Rectal smooth muscle tissue (tissue), 1 donor: ENCODE data around the gene SAMD4B.

Source experiments
- H3K27ac ChIP-seq: one replicate; pipeline ENCODE4 v1.7.0; 2013; ENCODE audit warnings: low read depth, low read length, inconsistent platforms
- H3K27me3 ChIP-seq: one replicate; pipeline ENCODE4 v1.7.0; 2013; ENCODE audit warnings: low read length; ENCODE audit not compliant: control insufficient read depth, insufficient read depth
- H3K36me3 ChIP-seq: one replicate; pipeline ENCODE4 v1.7.0; 2013; ENCODE audit warnings: low read length; ENCODE audit not compliant: control insufficient read depth, insufficient read depth
- H3K4me1 ChIP-seq: one replicate; pipeline ENCODE4 v1.7.0; 2013; ENCODE audit warnings: low read length; ENCODE audit not compliant: control insufficient read depth, insufficient read depth
- H3K4me3 ChIP-seq: one replicate; pipeline ENCODE4 v1.7.0; 2013; ENCODE audit warnings: low read length
- H3K9ac ChIP-seq: one replicate; pipeline ENCODE4 v1.7.0; 2013; ENCODE audit warnings: low read length

Gene SAMD4B

DNA sequence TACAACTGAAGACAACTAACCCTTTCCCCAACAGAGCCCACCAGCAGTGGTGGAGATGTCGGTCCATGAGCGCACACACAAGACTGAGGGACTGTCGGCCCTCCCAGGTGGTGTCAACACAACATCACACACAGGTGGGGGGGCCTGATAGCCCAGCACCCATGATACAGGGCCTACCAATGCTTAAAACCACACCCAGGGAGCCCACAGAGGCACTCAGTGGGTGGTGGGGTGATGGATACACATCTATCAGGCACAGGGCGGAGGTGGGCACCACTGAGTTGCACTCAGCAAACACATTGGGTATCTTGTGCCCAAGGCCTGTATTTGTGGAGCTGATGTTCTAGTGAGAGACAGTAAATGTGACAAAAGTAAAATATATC lies 57.4 kb downstream of the SAMD4B start:
- peaks cover 15% of the 10 kb centered on the region for H3K4me1 ChIP-seq
- H3K9ac ChIP-seq: no peak overlapping the region
- H3K27ac ChIP-seq: no peak overlapping the region
- H3K27me3 ChIP-seq: no peaks in the 10 kb centered on the region
- H3K36me3 ChIP-seq: peaks cover 3% of the 10 kb centered on the region
- H3K4me3 ChIP-seq: no peak overlapping the region

DNA sequence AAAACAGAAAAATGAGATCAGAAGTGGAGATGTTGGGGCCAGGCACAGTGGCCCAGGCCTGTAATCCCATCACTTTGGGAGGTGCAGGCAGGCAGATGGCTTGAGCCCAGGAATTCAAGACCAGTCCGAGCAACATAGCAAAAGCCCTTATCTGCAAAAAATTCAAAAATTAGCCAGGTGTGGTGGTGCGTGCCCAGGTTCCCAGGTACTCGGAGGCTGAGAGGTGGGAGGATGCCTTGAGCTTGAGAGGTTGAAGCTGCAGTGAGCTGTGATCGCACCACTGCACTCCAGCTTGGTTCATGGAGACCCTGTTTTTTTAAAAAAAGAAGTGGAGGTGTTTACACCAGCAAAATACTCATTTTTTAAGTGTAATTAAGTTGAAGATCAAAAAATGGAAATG lies 57.8 kb downstream of the SAMD4B start:
- Histone ChIP-seq H3K27me3 (no peaks in the 10 kb centered on the region), H3K27ac (no peak overlapping the region), H3K4me3 (no peak overlapping the region), H3K4me1 (peaks cover 15% of the 10 kb centered on the region), H3K36me3 (peaks cover under 1% of the 10 kb centered on the region), H3K9ac (no peak overlapping the region)

DNA sequence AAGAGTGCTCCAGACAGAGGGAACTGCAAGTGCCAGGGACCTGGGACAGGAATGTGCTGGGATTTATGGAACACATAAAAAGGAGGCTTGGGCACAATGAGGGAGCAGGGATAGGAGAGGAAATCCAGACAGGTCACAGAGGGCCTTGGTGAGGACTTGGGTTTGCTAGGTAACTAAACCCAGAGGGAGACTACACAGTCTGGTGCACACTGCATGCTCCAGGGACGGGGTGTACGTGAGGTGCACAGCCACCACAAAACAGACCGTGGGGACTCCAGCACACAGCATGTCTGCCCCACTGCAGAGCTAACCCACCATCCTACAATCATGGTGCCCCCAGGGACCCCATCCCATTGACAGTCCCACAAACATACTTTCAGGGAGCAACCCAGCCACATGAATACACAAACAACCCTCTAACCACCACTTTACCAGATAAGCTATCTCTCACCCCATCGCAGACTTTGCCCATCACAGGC lies 58.9 kb downstream of the SAMD4B start:
- H3K4me1 ChIP-seq: peaks cover 19% of the 10 kb centered on the region
- H3K9ac ChIP-seq: no peak overlapping the region
- H3K27ac ChIP-seq: peak overlapping the region; percentile 100

DNA sequence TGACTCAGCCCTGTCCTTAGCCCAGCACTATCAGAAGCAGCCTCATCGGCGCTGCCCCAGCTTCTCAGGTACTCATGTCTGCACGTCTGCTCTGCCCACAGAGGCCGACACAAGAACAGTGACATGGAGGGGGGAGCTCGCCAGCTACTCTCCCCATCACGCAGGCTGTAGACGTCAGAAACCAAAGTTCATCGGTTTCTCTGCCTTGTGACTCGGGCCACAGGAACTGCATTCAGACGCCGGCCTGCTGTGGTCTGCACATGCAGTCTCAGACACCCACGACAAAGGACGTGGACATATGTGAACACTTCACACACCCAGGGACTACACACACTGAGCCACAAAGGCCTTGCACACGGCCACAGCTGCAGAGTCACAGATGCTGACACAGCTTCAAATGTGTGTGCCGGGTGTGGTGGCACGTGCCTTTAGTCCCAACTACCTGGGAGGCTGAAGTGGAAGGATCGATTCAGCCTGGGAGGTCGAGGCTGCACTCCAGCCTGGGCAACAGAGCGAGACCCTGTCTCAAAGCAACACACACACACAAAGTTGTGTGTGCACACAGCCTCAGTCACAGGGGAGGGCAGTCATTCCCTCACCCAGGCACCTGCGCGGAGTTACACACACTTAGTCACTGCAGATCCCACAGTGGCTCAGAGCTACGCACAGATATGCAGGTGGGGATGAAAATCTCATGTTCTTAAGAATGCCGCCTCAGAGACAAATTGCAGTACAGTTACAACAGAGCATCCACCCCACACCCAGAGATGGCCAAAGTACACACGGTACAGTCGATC lies 59.5 kb downstream of the SAMD4B start:
- peaks cover 19% of the 10 kb centered on the region for H3K4me1 ChIP-seq
- peaks cover under 1% of the 10 kb centered on the region for H3K36me3 ChIP-seq
- H3K4me3 ChIP-seq: peak overlapping the region; percentile 48
- H3K27me3 ChIP-seq: no peaks in the 10 kb centered on the region
- peak overlapping the region; percentile 100 for H3K27ac ChIP-seq
- H3K9ac ChIP-seq: peak overlapping the region; percentile 32

More for the DNA sequence above, 58.9 kb downstream of the SAMD4B start:
- H3K4me3 ChIP-seq: no peak overlapping the region
- no peaks in the 10 kb centered on the region for H3K36me3 ChIP-seq
- H3K27me3 ChIP-seq: no peaks in the 10 kb centered on the region

DNA sequence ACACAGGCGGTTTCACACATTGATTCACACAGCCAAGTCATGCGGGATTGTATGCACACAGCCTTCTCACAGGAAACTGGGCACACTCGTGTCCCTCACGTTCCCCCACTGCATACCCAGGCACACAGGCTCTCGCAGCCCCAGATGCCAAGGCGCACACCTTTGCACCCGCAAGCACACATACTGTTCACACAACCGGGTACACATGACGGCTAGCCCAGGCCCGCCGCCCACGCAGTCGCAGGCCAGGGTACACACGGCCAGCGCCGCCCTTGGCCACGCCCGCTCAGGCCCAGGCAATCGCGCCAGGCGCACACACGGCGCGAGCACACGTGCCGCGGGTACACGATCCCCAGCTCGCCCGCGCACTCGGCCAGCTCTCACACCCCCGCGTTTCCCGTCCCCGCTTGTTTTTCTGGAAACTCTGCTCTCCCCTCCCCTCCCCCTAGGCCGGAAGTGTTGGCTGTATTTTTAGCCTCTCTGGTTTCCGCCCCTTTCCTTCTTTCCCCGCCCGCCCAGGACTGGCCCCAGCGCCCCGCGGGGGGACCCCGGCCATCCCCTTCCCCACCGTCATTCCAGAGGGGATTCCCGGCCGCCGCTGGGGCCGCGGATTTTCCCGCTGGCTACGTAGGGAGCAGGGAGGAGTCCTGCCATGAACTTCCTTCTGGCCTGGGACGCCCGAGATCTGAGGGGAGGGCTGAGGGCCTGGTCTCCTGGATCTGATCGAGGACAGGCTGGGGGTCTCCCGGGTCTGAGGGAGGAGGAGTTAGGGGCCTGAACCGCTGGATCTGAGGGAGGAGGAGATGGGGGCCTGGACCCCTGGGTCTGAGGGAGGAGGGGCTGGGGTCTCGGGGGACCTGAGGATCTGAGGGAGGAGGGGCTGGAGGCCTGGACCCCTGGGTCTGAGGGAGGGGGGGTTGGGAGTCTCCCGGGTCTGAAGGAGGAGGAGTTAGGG lies 60.4 kb downstream of the SAMD4B start:
- Histone ChIP-seq H3K27me3 (no peaks in the 10 kb centered on the region), H3K9ac (peak overlapping the region; percentile 91), H3K27ac (peak overlapping the region; percentile 100), H3K4me1 (peaks cover 19% of the 10 kb centered on the region), H3K4me3 (peak overlapping the region; percentile 74), H3K36me3 (peaks cover 7% of the 10 kb centered on the region)

DNA sequence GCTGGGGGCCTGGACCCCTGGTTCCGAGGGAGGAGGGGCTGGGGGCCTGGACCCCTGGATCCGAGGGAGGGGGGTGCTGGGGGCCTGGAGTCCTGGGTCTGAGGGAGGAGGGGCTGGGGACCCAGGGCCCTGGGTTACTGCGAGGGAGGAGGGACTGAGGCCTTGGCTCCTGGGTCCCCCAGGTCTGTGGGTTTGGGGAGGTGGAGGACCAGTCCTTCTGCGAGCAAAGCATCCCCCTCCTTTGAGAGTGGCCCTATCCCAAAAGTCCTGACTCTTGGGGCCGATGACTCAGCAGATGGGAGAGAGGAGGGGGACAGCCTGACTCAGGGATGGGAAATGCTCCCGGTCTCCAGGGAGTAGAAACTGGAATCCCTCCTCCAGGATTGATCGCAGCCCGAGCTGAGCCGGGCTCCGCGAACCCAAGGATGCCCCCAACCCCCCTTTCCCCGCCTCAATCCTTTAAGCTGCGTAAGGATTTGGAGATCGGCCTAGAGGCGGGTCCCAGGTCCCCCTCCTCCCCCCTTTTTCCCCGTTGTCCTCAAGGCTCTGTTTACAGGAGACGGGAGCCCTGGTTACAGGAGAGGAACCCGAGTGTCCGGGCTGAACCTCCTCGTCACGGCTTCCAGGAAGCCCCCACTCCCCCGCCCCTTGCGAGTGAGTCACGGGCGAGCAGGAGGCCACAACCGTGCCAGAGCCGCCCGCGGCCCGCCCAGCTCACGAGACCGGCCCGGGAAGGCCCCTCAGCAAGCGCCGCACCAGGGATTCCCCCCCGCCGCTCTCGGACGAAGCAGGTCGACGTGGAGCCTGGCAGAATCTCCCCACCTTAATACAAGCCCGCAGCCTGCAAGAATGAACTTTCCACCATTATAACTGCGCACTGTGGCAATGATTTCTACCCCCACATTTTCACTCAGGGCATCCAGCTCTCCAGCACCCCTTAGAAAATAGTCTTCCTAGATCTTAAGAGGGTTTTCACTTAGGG lies 61.4 kb downstream of the SAMD4B start:
- peak overlapping the region; percentile 74 for H3K4me3 ChIP-seq
- H3K4me1 ChIP-seq: peaks cover 13% of the 10 kb centered on the region
- no peaks in the 10 kb centered on the region for H3K27me3 ChIP-seq
- peak overlapping the region; percentile 91 for H3K9ac ChIP-seq
- peaks cover 17% of the 10 kb centered on the region for H3K36me3 ChIP-seq
- H3K27ac ChIP-seq: peak overlapping the region; percentile 100

DNA sequence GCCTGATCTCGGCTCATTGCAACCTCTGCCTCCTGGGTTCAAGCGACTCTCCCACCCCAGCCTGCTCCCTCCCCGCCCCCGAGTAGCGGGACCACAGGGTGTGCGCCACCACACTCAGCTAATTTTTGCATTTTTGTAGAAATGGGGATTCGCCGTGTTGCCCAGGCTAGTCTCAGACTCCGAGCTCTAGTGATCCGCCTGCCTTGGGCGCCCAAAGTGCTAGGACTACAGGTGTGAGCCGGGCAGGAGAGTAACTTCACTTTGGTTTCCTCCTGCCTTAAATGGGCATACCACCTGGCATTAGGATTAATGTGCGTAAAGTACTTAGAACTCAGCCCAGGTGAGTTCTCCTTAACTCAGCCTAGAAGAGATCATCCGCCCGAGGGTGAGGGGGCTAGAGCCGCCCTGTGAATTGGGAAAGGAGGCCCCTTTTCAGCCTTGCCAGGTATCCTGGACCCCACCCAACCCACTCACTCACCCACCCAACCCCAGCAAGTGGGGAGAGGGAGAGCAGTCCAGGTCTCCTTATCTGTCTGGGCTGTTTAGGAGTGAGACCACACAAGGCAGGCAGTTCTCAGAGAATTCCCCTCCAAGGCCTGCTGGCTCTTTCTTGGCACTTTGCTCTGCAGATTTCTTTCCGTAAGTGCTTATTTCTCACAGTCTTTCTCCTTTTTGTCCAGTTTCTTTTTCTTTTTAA lies 63.2 kb downstream of the SAMD4B start:
- H3K27me3 ChIP-seq: no peaks in the 10 kb centered on the region
- no peak overlapping the region for H3K4me3 ChIP-seq
- no peak overlapping the region for H3K9ac ChIP-seq
- peaks cover 22% of the 10 kb centered on the region for H3K36me3 ChIP-seq
- H3K4me1 ChIP-seq: peaks cover 12% of the 10 kb centered on the region
- peak overlapping the region; percentile 100 for H3K27ac ChIP-seq

DNA sequence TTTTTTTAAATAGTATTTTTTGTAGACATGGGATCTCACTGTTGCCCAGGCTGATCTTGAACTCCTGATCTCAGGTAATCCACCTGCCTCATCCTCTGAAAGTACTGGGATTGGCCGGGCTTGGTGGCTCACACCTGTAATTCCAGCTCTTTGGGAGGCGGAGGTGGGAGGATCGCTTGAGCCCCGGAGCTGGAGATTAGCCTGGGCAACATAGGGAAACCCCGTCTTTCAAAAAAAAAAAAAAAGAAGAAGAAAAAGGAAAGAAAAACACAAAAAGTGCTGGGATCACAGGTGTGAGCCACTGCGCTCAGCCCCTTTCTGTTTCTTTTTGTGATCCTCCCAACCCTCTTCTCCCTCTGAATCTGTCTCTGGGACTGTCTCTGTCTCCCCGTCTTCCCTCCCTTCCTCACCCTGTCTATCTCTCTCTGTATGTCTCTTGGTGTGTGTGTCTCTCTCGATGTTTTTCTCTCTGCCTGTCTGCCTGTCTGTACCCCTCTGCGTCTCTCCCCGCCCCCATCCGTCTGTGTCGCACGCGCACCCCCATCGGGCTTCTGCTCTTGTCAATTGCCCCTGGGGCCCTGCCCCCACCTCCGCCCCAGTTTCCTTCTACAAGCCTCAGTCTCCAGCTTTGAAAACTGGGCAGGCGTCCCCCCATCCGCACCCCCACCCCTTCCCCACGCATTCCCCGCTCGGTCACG lies 63.9 kb downstream of the SAMD4B start:
- Histone ChIP-seq H3K4me3 (peak overlapping the region; percentile 73), H3K27ac (peak overlapping the region; percentile 100), H3K27me3 (no peaks in the 10 kb centered on the region), H3K36me3 (peaks cover 22% of the 10 kb centered on the region), H3K9ac (peak overlapping the region; percentile 66), H3K4me1 (peaks cover 19% of the 10 kb centered on the region)

DNA sequence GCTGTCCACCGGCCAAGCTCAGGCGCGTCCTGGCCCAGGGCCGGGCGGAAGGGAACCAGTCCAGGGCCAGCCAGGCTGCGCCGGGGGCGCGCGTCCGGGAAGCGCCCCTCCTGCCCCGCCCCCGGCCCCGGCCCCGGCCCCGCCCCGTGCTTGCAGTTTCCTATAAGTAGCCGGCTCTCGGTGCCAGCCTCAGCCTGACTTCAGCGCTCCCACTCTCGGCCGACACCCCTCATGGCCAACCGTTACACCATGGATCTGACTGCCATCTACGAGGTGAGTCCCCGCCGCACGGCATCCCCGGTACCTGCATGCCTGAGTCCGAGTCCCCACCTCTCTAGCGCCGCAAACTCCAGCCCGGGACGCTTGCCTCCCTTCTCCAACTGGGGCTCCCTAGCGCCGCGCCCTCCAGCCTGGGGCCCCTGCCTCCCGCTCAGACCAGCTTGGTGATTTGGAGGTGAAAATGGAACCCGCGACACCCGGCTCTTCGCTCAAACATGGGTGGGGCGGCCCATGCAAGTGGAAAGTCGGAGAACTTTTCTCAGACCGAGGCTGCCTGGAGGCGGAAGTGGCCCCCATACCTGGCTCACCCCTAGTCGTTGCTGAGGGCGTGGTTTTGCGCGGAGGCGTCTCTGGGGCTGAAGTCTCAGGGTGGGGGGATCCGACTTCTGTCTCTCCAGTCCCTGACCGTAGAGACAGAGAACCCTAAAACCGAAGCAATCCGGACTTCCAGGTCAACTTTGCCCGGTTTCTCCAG lies 64.6 kb downstream of the SAMD4B start, which contains the start of gene ZFP36:
Gene ZFP36 (plus strand): TSS at position 192 of the 754 bp plus-strand sequence. CDS start 58 bp downstream, at position 250.
- Histone ChIP-seq H3K9ac (peak within 1 kb of the TSS; percentile 98), H3K27me3 (no peaks in the 10 kb centered on the region), H3K4me3 (peak within 1 kb of the TSS; percentile 98), H3K27ac (peak within 1 kb of the TSS; percentile 100), H3K36me3 (peaks cover 22% of the 10 kb centered on the region), H3K4me1 (peaks cover 26% of the 10 kb centered on the region)

DNA sequence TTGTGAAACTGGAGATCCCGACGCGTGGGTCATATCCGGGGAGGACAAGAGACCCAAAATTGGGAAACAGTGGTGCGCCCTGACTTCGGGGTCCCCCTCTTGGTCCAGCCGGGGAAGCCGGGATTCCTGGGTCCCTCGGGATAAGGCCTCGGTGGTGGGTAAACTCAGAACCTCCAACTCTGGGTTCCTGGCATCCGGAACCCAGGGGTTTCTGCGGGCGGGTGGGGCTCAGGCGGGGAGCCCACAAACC lies 65.1 kb downstream of the SAMD4B start:
- Histone ChIP-seq H3K4me3 (peak overlapping the region; percentile 98), H3K27ac (peak overlapping the region; percentile 100), H3K4me1 (peaks cover 22% of the 10 kb centered on the region), H3K36me3 (peaks cover 22% of the 10 kb centered on the region), H3K9ac (peak overlapping the region; percentile 98), H3K27me3 (no peaks in the 10 kb centered on the region)
